Lower leg skin (tissue), 4 donors: ENCODE data around the gene CHD3. TPM values are rescaled to one million over a fixed set of nuclear protein-coding genes. Genes with fewer than 3 reads are reported as not detected.

Experiments used
- DNase-seq, 2 donors: peaks; one replicate each; pipeline ENCODE4 v3.0.0-alpha.2; 2019; ENCODE audit warnings: low spot score in 2 of 2
- H3K4me3 ChIP-seq: fragments of 200-600 bp; sonication (generic); 2 replicates; pipeline ENCODE4 v1.5.1; 2017; ENCODE audit warnings: mild to moderate bottlenecking, low read depth; ENCODE audit not compliant: poor library complexity, severe bottlenecking
- CTCF ChIP-seq, 3 donors: fragments of 450-650 bp; IDR thresholded peaks; one replicate each; pipeline ENCODE4 v1.5.1; 2016; ENCODE audit warnings: antibody characterized with exemption in 3 of 3, mild to moderate bottlenecking in 3 of 3, moderate library complexity in 2 of 3
- POLR2A ChIP-seq, 2 donors: fragments of 450-650 bp; IDR thresholded peaks; one replicate each; pipeline ENCODE4 v1.6.1; 2016 to 2017; ENCODE audit warnings: antibody characterized with exemption in 2 of 2, mild to moderate bottlenecking in 1 of 2, moderate library complexity in 1 of 2
- WGBS, 2 donors: methylation state at CpG; one replicate each; pipeline ENCODE4 v1.1.5; 2018; 5-methylcytosine and 5-hydroxymethylcytosine counted together
- intact Hi-C: fragments of 100-400 bp; cut with DNase I; formaldehyde crosslinking; loops from one replicate; pipeline ENCODE4 v1.15.0; 2023; ENCODE audit warnings: low total_unique reads
- total RNA-seq, 4 donors: library from RNA; depleted of rRNA; stranded (reverse); fragments of >200 nt; gene quantifications; one replicate each; pipeline ENCODE4 v1.1.0, GENCODE V29; 2016

CHD3 gene
- total RNA-seq, 4 donors from 2014 or later = 36.8 to 71.1 (median 54.8) TPM

- intact Hi-C loops = loop anchor here (5.0 kb wide), 2 partner anchors 49 to 81 kb away; no protein-coding TSS in a partner anchor
- H3K4me3 ChIP-seq = no peak overlapping the region
- TF ChIP-seq CTCF (IDR thresholded peaks at IDR 0.05) (no peak), POLR2A (IDR thresholded peaks at IDR 0.05) (no peak)
- no peak for DNase-seq
- 61 to 63% methylated on average over 9 of the region's 9 CpGs for WGBS, 2 donors
Measured at GRCh38 chr17:7911116-7911515, 22.5 kb downstream of the CHD3 start.

GRCh38 chr17:7912927-7913524, 24.4 kb downstream of the CHD3 start:
- intact Hi-C loops = loop anchor here (5.0 kb wide), 2 partner anchors 51 to 79 kb away; no protein-coding TSS in a partner anchor
- peak in 1 of 2 donors; percentile 46 for DNase-seq
- WGBS, 2 donors = 24 to 40% methylated on average over 3 of the region's 3 CpGs
- peak in 1 of 3 donors; percentile 34 for TF ChIP-seq CTCF (IDR thresholded peaks at IDR 0.05)
- TF ChIP-seq POLR2A (IDR thresholded peaks at IDR 0.05) = no peak
- H3K4me3 ChIP-seq = no peak overlapping the region

- H3K4me3 ChIP-seq = peak overlapping the region; percentile 41
- WGBS, 2 donors = 2 to 3% methylated on average over 8 to 13 of the region's 15 CpGs
- intact Hi-C loops = no loop called here
- TF ChIP-seq POLR2A (IDR thresholded peaks at IDR 0.05) = no peak
- no peak for TF ChIP-seq CTCF (IDR thresholded peaks at IDR 0.05)
- DNase-seq = peak in 1 of 2 donors; percentile 50
Measured at GRCh38 chr17:7915179-7915610, 26.6 kb downstream of the CHD3 start.

GRCh38 chr17:7915611-7916384, 27.2 kb downstream of the CHD3 start, which contains the start of gene RNF227:
TSS of gene RNF227 (minus strand) at chr17:7916289. CDS start at chr17:7916195, 94 bp downstream.
- intact Hi-C loops = no loop called here
- H3K4me3 ChIP-seq = peak within 1 kb of the TSS; percentile 41
- peak; percentile 88 to 98 for DNase-seq
- no peak for TF ChIP-seq POLR2A (IDR thresholded peaks at IDR 0.05)
- 0 to 1% methylated on average over 51 to 65 of the region's 100 CpGs for WGBS, 2 donors

- TF ChIP-seq CTCF (IDR thresholded peaks at IDR 0.05) = no peak
- no peak for TF ChIP-seq POLR2A (IDR thresholded peaks at IDR 0.05)
- 29 to 31% methylated on average over 13 to 15 of the region's 15 CpGs for WGBS, 2 donors
- H3K4me3 ChIP-seq = peak overlapping the region; percentile 15
- DNase-seq = no peak
- intact Hi-C loops = no loop called here
Measured at GRCh38 chr17:7916385-7916682, 27.7 kb downstream of the CHD3 start.

- H3K4me3 ChIP-seq = no peak overlapping the region
- intact Hi-C loops = no loop called here
- DNase-seq = no peak
- TF ChIP-seq CTCF (IDR thresholded peaks at IDR 0.05) (no peak), POLR2A (IDR thresholded peaks at IDR 0.05) (no peak)
- 13 to 61% methylated on average over 2 of the region's 2 CpGs for WGBS, 2 donors
Measured at GRCh38 chr17:7916808-7917207, 28.2 kb downstream of the CHD3 start.
